ENCODE data around the gene SGTA.

SGTA gene

GRCh38 chr19:2780284-2780683 is 2.8 kb downstream of the SGTA start:
- TF ChIP-seq, protein P1, sequence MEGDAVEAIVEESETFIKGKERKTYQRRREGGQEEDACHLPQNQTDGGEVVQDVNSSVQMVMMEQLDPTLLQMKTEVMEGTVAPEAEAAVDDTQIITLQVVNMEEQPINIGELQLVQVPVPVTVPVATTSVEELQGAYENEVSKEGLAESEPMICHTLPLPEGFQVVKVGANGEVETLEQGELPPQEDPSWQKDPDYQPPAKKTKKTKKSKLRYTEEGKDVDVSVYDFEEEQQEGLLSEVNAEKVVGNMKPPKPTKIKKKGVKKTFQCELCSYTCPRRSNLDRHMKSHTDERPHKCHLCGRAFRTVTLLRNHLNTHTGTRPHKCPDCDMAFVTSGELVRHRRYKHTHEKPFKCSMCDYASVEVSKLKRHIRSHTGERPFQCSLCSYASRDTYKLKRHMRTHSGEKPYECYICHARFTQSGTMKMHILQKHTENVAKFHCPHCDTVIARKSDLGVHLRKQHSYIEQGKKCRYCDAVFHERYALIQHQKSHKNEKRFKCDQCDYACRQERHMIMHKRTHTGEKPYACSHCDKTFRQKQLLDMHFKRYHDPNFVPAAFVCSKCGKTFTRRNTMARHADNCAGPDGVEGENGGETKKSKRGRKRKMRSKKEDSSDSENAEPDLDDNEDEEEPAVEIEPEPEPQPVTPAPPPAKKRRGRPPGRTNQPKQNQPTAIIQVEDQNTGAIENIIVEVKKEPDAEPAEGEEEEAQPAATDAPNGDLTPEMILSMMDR (IDR thresholded peaks at IDR 0.05): no peak
- no peaks in the 10 kb centered on the region for H3K9me3 ChIP-seq
- peaks cover 36 to 38% of the 10 kb centered on the region in 2 experiments for H3K4me1 ChIP-seq (ENCODE audit: control insufficient read depth in 1 of 2, insufficient read depth in 1 of 2, low read depth in 1 of 2, low read length in 1 of 2)
- H3K27ac ChIP-seq: no peak overlapping the region
- H3K27me3 ChIP-seq: no peaks in the 10 kb centered on the region
- peaks cover 5% of the 10 kb centered on the region for H3K36me3 ChIP-seq
- no peak overlapping the region for H3K4me3 ChIP-seq (ENCODE audit: low read depth in 1 of 2, low read length in 1 of 2)

DNA sequence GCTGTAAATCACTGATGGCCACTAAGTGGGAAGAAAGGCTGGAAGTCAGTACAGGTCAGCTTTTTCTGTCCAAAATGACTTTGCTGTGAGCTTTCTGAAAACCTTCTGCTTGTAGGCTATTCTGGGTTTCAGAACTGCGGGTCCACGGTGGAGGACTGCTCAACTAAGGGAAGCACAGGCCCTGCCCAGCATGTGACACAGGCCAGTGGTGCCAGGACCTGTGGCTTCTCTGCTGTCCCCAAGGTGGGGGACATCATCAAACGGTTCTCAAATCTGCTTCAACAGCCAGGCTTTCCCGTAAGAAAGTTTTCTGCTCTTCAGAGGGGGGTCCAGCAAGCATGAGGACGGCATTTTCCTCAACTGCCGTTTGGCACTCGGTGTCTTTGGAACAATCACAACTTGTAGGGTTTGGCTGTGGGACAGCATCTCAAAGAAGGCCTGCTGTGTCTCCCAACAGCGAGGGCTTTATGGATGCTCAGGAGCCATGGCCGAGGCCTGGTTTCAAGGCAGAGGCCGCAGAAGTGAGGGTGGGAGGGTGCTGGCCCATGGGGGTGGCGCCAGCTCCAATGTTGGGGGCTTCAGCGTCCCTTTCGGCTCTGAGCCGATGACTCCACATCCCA is 3.8 kb downstream of the SGTA start:
- TF ChIP-seq, protein P1 (IDR thresholded peaks at IDR 0.05): no peak
- Histone ChIP-seq H3K27me3 (no peaks in the 10 kb centered on the region), H3K27ac (no peak overlapping the region), H3K4me3 (ENCODE audit: low read depth in 1 of 2, low read length in 1 of 2) (no peak overlapping the region), H3K4me1 (ENCODE audit: control insufficient read depth in 1 of 2, insufficient read depth in 1 of 2, low read depth in 1 of 2, low read length in 1 of 2) (peaks cover 33 to 34% of the 10 kb centered on the region in 2 experiments), H3K36me3 (peaks cover 5% of the 10 kb centered on the region), H3K9me3 (no peaks in the 10 kb centered on the region)

DNA sequence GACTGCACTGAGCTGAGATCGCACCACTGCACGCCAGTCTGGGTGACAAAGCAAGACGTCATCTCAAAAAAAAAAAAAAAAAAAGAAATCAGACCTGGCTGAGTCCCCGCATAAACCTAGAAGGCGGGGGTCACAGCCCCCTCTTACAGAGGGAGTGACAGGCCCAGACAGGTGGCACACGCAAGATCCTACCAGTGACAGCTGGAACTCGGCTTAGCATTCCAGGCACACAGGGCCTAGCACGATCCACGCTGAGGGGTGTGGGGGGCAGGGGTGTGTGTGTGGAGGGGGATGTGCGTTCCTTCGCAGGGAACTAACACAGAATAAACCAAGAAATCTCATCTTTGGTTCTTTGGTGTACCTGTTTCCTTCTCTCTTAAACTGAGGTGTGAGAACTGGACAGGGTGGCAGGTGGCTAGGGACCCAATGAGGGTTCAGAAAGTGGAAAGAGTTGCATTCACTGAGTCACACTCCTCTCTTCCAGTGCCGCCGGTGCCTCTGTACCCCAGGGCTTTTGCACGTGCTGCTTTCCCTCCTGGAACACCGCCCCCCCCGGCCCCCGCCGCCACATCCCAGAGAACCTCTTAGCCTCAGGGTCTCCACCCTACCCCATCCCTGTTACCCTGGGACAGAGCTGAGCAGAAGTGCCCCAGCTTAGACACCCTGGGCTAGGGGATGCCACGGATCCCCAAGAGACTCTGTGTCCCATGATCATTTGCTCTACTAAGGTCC is 5.0 kb downstream of the SGTA start:
- Histone ChIP-seq H3K9me3 (no peaks in the 10 kb centered on the region), H3K4me3 (ENCODE audit: low read depth in 1 of 2, low read length in 1 of 2) (no peak overlapping the region), H3K36me3 (peaks cover 5% of the 10 kb centered on the region), H3K27me3 (no peaks in the 10 kb centered on the region), H3K27ac (no peak overlapping the region), H3K4me1 (ENCODE audit: control insufficient read depth in 1 of 2, insufficient read depth in 1 of 2, low read depth in 1 of 2, low read length in 1 of 2) (peaks cover 24 to 26% of the 10 kb centered on the region in 2 experiments)
- TF ChIP-seq, protein P1 (IDR thresholded peaks at IDR 0.05): no peak

DNA sequence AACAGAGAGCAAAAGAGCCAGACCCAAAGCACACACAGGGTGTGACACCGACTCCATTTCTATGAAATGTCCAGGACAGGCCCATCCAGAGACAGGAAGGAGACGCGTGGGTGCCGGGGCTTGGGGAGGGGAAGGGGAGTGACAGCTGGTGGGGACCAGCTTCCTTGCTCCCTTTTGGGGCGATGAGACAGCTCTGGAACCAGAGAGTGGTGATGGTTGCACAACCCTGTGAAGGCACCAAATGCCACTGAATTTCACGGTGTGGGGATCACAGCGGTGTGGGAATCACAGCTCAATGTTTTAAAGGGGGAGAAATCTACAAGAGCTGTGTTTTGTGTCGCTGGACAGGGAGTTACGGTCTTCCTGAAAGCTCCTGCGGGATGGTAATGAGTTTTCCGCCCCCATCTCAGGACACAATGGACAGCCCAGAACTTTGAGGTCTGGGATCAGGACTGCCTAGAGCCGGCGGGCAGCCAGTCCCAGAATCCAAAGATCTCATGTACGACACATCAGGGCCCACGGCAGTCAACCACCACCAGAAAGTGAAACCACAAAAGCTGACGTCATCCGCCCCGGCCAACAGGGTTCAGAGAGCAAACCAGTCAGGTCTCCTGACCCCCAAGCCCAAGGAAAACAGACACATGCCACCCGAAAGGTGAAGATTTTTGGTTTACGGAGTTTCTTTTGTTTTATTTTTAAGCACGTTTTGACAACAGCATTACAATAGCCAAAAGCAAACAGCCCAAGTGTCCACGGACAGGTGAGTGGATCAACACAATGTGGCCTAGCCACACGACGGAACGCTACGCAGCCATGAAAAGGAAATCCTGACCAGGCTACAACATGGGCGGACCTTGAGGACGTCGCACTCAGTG is 7.3 kb downstream of the SGTA start:
- Histone ChIP-seq H3K4me3 (ENCODE audit: low read depth in 1 of 2, low read length in 1 of 2) (peak overlapping the region; percentile 25), H3K27ac (peak overlapping the region; percentile 75), H3K9me3 (no peaks in the 10 kb centered on the region), H3K4me1 (ENCODE audit: control insufficient read depth in 1 of 2, insufficient read depth in 1 of 2, low read depth in 1 of 2, low read length in 1 of 2) (peaks cover 14 to 15% of the 10 kb centered on the region in 2 experiments), H3K36me3 (peaks cover 5% of the 10 kb centered on the region), H3K27me3 (no peaks in the 10 kb centered on the region)
- TF ChIP-seq, protein P1 (IDR thresholded peaks at IDR 0.05): no peak

DNA sequence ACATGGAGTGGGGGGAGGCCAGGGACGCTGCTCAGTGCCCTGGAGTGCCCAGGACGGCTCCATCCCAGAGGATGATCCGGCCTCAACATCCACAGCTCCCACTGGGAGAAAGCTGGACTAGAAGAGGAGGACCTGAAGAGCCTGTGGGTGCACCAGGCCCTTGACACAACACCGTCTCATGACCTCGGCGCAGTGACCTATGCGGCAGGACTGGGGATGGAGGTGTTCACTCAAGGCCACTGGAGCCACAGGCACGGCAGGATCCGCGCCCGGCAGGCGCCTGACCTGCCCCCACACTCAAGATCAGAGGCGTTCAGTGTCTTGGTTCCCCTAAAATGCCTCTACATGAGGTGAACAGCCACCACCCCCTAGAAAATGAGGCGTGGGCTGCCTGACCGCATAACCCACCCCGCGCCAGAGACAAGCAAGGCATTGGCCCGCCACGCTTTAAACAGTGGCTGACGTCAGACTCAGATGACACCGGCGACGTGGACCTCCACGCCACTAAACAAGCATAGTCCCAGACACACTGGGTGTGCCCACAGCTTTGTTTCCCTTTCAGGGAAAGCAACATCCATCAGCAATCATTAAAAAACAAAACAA is 8.0 kb downstream of the SGTA start:
- Histone ChIP-seq H3K27ac (peak overlapping the region; percentile 75), H3K4me3 (ENCODE audit: low read depth in 1 of 2, low read length in 1 of 2) (peak overlapping the region; percentile 25), H3K27me3 (no peaks in the 10 kb centered on the region), H3K9me3 (no peaks in the 10 kb centered on the region), H3K36me3 (peaks cover 5% of the 10 kb centered on the region), H3K4me1 (ENCODE audit: control insufficient read depth in 1 of 2, insufficient read depth in 1 of 2, low read depth in 1 of 2, low read length in 1 of 2) (peaks cover 18 to 20% of the 10 kb centered on the region in 2 experiments)
- TF ChIP-seq, protein P1 (IDR thresholded peaks at IDR 0.05): no peak
